Measurements from ENCODE around the gene UMPS.
"Not testable (repeated sequence)": the region's sequence is repeated elsewhere in the genome, so short reads cannot be mapped to it uniquely, and the experiment has no call there.

UMPS gene

GRCh38 chr3:124699051-124699450 is 31.2 kb upstream of the UMPS start:
- Mint-ChIP-seq H3K4me1 (no peaks in the 10 kb centered on the region), H3K4me3 (no peak overlapping the region), H3K27ac (no peak overlapping the region), H3K36me3 (ENCODE audit: low read depth) (no peaks in the 10 kb centered on the region), H3K9me3 (no peaks in the 10 kb centered on the region), H3K27me3 (peaks cover 4% of the 10 kb centered on the region)
- ATAC-seq: no peak
- DNase-seq: no peak

- Mint-ChIP-seq H3K4me1 (no peaks in the 10 kb centered on the region), H3K36me3 (ENCODE audit: low read depth) (no peaks in the 10 kb centered on the region), H3K27ac (no peak overlapping the region), H3K4me3 (no peak overlapping the region), H3K9me3 (no peaks in the 10 kb centered on the region), H3K27me3 (peaks cover 4% of the 10 kb centered on the region)
- no peak for ATAC-seq
- no peak for DNase-seq
These were observed 30.4 kb upstream of the UMPS start for GRCh38 chr3:124699686-124700396.

GRCh38 chr3:124700880-124701684 is 29.2 kb upstream of the UMPS start:
- Mint-ChIP-seq H3K4me1 (no peaks in the 10 kb centered on the region), H3K36me3 (ENCODE audit: low read depth) (no peaks in the 10 kb centered on the region), H3K9me3 (no peaks in the 10 kb centered on the region), H3K27me3 (peaks cover 12% of the 10 kb centered on the region), H3K4me3 (no peak overlapping the region), H3K27ac (no peak overlapping the region)
- no peak for DNase-seq
- ATAC-seq: no peak

GRCh38 chr3:124701687-124702086 is 28.6 kb upstream of the UMPS start:
- DNase-seq (no peak), ATAC-seq (no peak)
- Mint-ChIP-seq H3K9me3 (no peaks in the 10 kb centered on the region), H3K27ac (no peak overlapping the region), H3K4me1 (no peaks in the 10 kb centered on the region), H3K4me3 (no peak overlapping the region), H3K27me3 (peaks cover 14% of the 10 kb centered on the region), H3K36me3 (ENCODE audit: low read depth) (no peaks in the 10 kb centered on the region)

- no peaks in the 10 kb centered on the region for H3K9me3 Mint-ChIP-seq
- no peaks in the 10 kb centered on the region for H3K4me1 Mint-ChIP-seq
- no peak overlapping the region for H3K27ac Mint-ChIP-seq
- H3K4me3 Mint-ChIP-seq: no peak overlapping the region
- H3K36me3 Mint-ChIP-seq (ENCODE audit: low read depth): no peaks in the 10 kb centered on the region
- no peak for ATAC-seq
- no peak for DNase-seq
- peaks cover 25% of the 10 kb centered on the region for H3K27me3 Mint-ChIP-seq
These were observed 27.3 kb upstream of the UMPS start for GRCh38 chr3:124702950-124703349.

- peaks cover 5% of the 10 kb centered on the region for H3K9me3 Mint-ChIP-seq
- no peaks in the 10 kb centered on the region for H3K36me3 Mint-ChIP-seq (ENCODE audit: low read depth)
- H3K27me3 Mint-ChIP-seq: peaks cover 44% of the 10 kb centered on the region
- H3K27ac Mint-ChIP-seq: no peak overlapping the region
- DNase-seq: no peak
- H3K4me3 Mint-ChIP-seq: no peak overlapping the region
- ATAC-seq: no peak
- H3K4me1 Mint-ChIP-seq: no peaks in the 10 kb centered on the region
These were observed 24.7 kb upstream of the UMPS start for GRCh38 chr3:124705552-124705951.

GRCh38 chr3:124707223-124707622 is 23.0 kb upstream of the UMPS start:
- H3K9me3 Mint-ChIP-seq; H3K4me1 Mint-ChIP-seq; DNase-seq; H3K4me3 Mint-ChIP-seq; ATAC-seq; H3K27ac Mint-ChIP-seq; H3K36me3 Mint-ChIP-seq (ENCODE audit: low read depth): not testable (repeated sequence)
- H3K27me3 Mint-ChIP-seq: peaks cover 48% of the 10 kb centered on the region

- ATAC-seq (no peak), DNase-seq (no peak)
- Mint-ChIP-seq H3K4me1 (no peaks in the 10 kb centered on the region), H3K27ac (no peak overlapping the region), H3K9me3 (peaks cover 5% of the 10 kb centered on the region), H3K4me3 (no peak overlapping the region), H3K36me3 (ENCODE audit: low read depth) (no peaks in the 10 kb centered on the region), H3K27me3 (peaks cover 48% of the 10 kb centered on the region)
These were observed 22.6 kb upstream of the UMPS start for GRCh38 chr3:124707656-124708062.

GRCh38 chr3:124714223-124714853 is 15.9 kb upstream of the UMPS start:
- ATAC-seq (no peak), DNase-seq (no peak)
- Mint-ChIP-seq H3K9me3 (no peaks in the 10 kb centered on the region), H3K27me3 (peaks cover 27% of the 10 kb centered on the region), H3K27ac (no peak overlapping the region), H3K4me1 (no peaks in the 10 kb centered on the region), H3K4me3 (no peak overlapping the region), H3K36me3 (ENCODE audit: low read depth) (no peaks in the 10 kb centered on the region)

- no peaks in the 10 kb centered on the region for H3K36me3 Mint-ChIP-seq (ENCODE audit: low read depth)
- no peak for DNase-seq
- no peak overlapping the region for H3K4me3 Mint-ChIP-seq
- peaks cover 35% of the 10 kb centered on the region for H3K27me3 Mint-ChIP-seq
- no peak for ATAC-seq
- no peaks in the 10 kb centered on the region for H3K9me3 Mint-ChIP-seq
- H3K27ac Mint-ChIP-seq: no peak overlapping the region
- no peaks in the 10 kb centered on the region for H3K4me1 Mint-ChIP-seq
These were observed 7.7 kb upstream of the UMPS start for GRCh38 chr3:124722589-124722988.

GRCh38 chr3:124730941-124731297 is 667 bp downstream of the UMPS start:
- H3K9me3 Mint-ChIP-seq: no peaks in the 10 kb centered on the region
- H3K4me1 Mint-ChIP-seq: peaks cover 41% of the 10 kb centered on the region
- peak overlapping the region; percentile 100 for H3K4me3 Mint-ChIP-seq
- peaks cover 27% of the 10 kb centered on the region for H3K36me3 Mint-ChIP-seq (ENCODE audit: low read depth)
- H3K27me3 Mint-ChIP-seq: peaks cover 13% of the 10 kb centered on the region
- peak overlapping the region; percentile 99 for H3K27ac Mint-ChIP-seq
- peak; percentile 30 for DNase-seq
- no peak for ATAC-seq

- Mint-ChIP-seq H3K27me3 (peaks cover 10% of the 10 kb centered on the region), H3K27ac (no peak overlapping the region), H3K9me3 (no peaks in the 10 kb centered on the region), H3K4me1 (peaks cover 42% of the 10 kb centered on the region), H3K36me3 (ENCODE audit: low read depth) (peaks cover 32% of the 10 kb centered on the region), H3K4me3 (peak overlapping the region; percentile 100)
- ATAC-seq: no peak
- DNase-seq: no peak
These were observed 1.5 kb downstream of the UMPS start for GRCh38 chr3:124731760-124732159.

- DNase-seq (no peak), ATAC-seq (no peak)
- no peak overlapping the region for H3K27ac Mint-ChIP-seq
- H3K36me3 Mint-ChIP-seq (ENCODE audit: low read depth): peaks cover 76% of the 10 kb centered on the region
- no peaks in the 10 kb centered on the region for H3K27me3 Mint-ChIP-seq
- H3K4me3 Mint-ChIP-seq: no peak overlapping the region
- peaks cover 15% of the 10 kb centered on the region for H3K4me1 Mint-ChIP-seq
- H3K9me3 Mint-ChIP-seq: no peaks in the 10 kb centered on the region
These were observed 10.8 kb downstream of the UMPS start for GRCh38 chr3:124741027-124741426.

- Mint-ChIP-seq H3K9me3 (no peaks in the 10 kb centered on the region), H3K27me3 (no peaks in the 10 kb centered on the region), H3K4me3 (no peak overlapping the region), H3K27ac (no peak overlapping the region), H3K36me3 (ENCODE audit: low read depth) (peaks cover 45% of the 10 kb centered on the region), H3K4me1 (no peaks in the 10 kb centered on the region)
- DNase-seq (no peak), ATAC-seq (no peak)
These were observed 15.5 kb downstream of the UMPS start for GRCh38 chr3:124745756-124746155.

Measured in activated naive CD8-positive, alpha-beta T cell treated with anti-CD3 and anti-CD28 coated beads, Interleukin-2, amount 50 U/mL, for 24 hours (primary cell).